ENCODE data around the gene ZCCHC17.

DNA sequence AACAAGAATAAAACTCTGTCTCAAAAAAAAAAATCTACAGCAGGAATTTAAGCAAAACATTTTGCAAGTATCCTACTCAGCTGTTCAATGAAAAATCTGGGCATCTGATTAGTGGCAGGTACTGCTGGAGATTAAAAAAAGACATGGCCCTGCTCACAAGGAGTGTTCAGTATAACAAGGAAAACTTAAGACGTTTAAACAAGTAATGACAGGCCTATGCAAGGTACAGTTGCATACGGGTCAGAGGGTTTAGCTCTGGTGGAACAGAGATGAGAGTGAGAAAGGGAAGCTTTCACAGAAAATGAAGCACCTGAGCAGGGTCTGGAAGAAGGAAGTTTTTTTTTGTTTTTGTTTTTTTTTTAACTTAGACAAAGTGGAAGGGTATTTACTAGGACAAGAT is 23.2 kb upstream of the ZCCHC17 start:
- TF ChIP-seq, protein P1, sequence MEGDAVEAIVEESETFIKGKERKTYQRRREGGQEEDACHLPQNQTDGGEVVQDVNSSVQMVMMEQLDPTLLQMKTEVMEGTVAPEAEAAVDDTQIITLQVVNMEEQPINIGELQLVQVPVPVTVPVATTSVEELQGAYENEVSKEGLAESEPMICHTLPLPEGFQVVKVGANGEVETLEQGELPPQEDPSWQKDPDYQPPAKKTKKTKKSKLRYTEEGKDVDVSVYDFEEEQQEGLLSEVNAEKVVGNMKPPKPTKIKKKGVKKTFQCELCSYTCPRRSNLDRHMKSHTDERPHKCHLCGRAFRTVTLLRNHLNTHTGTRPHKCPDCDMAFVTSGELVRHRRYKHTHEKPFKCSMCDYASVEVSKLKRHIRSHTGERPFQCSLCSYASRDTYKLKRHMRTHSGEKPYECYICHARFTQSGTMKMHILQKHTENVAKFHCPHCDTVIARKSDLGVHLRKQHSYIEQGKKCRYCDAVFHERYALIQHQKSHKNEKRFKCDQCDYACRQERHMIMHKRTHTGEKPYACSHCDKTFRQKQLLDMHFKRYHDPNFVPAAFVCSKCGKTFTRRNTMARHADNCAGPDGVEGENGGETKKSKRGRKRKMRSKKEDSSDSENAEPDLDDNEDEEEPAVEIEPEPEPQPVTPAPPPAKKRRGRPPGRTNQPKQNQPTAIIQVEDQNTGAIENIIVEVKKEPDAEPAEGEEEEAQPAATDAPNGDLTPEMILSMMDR (IDR thresholded peaks at IDR 0.05; ENCODE audit: insufficient read depth, low read length): no peak
- TF ChIP-seq POLR2AphosphoS5 (IDR thresholded peaks at IDR 0.05; ENCODE audit: low read depth) (no peak), GABPA (IDR thresholded peaks at IDR 0.05; ENCODE audit: low read depth) (no peak), SPI1 (IDR thresholded peaks at IDR 0.05; ENCODE audit: borderline replicate concordance, low read depth) (no peak)
- TF ChIP-seq, protein P2, sequence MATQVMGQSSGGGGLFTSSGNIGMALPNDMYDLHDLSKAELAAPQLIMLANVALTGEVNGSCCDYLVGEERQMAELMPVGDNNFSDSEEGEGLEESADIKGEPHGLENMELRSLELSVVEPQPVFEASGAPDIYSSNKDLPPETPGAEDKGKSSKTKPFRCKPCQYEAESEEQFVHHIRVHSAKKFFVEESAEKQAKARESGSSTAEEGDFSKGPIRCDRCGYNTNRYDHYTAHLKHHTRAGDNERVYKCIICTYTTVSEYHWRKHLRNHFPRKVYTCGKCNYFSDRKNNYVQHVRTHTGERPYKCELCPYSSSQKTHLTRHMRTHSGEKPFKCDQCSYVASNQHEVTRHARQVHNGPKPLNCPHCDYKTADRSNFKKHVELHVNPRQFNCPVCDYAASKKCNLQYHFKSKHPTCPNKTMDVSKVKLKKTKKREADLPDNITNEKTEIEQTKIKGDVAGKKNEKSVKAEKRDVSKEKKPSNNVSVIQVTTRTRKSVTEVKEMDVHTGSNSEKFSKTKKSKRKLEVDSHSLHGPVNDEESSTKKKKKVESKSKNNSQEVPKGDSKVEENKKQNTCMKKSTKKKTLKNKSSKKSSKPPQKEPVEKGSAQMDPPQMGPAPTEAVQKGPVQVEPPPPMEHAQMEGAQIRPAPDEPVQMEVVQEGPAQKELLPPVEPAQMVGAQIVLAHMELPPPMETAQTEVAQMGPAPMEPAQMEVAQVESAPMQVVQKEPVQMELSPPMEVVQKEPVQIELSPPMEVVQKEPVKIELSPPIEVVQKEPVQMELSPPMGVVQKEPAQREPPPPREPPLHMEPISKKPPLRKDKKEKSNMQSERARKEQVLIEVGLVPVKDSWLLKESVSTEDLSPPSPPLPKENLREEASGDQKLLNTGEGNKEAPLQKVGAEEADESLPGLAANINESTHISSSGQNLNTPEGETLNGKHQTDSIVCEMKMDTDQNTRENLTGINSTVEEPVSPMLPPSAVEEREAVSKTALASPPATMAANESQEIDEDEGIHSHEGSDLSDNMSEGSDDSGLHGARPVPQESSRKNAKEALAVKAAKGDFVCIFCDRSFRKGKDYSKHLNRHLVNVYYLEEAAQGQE (IDR thresholded peaks at IDR 0.05; ENCODE audit: insufficient replicate concordance, low read depth): no peak

Measured in HL-60 (cell line).